Urinary bladder (tissue), 4 donors: ENCODE measurements around the gene KATNA1. TPM values are rescaled to one million over a fixed set of nuclear protein-coding genes. Genes with fewer than 3 reads are reported as not detected.

ENCODE experiments used
- DNase-seq: peaks from one replicate; pipeline ENCODE4 v3.0.0-alpha.2; 2015; ENCODE audit errors: extremely low spot score
- H3K27ac ChIP-seq: one replicate; pipeline ENCODE4 v1.5.1; 2013; ENCODE audit warnings: low read depth, mild to moderate bottlenecking, moderate library complexity
- H3K36me3 ChIP-seq: one replicate; pipeline ENCODE4 v1.6.1; 2013; ENCODE audit warnings: mild to moderate bottlenecking, moderate library complexity; ENCODE audit not compliant: insufficient read depth
- H3K4me1 ChIP-seq: one replicate; pipeline ENCODE4 v1.6.1; 2013; ENCODE audit warnings: mild to moderate bottlenecking, moderate library complexity; ENCODE audit not compliant: insufficient read depth
- H3K4me3 ChIP-seq: one replicate; pipeline ENCODE4 v1.5.1; 2013; ENCODE audit warnings: low read depth, low read length
- WGBS: extraction: QIAGEN DNeasy Blood & Tissue Kit; methylation state at CpG from one replicate; pipeline ENCODE4 v1.1.7; 2013; 5-methylcytosine and 5-hydroxymethylcytosine counted together
- polyA plus RNA-seq: library from polyadenylated mRNA; stranded (reverse); fragments of 200-250 nt; gene quantifications from one replicate; pipeline ENCODE4 v1.2.3, GENCODE V29; 2013
- small RNA-seq: library from RNA; depleted of rRNA; stranded (forward); fragments of <200 nt; gene quantifications from one replicate; pipeline ENCODE3, GENCODE V24; 2014
- total RNA-seq: library from RNA; depleted of rRNA; stranded (reverse); fragments of >200 nt; gene quantifications from one replicate; pipeline ENCODE4 v1.2.3, GENCODE V29; 2014
- donor health status: healthy with polysubstance abuse.
- donor health status: healthy.

KATNA1 gene
- total and polyA plus RNA-seq, 2 donors: 18.8 to 28.8 TPM

- Histone ChIP-seq H3K4me3 (peak overlapping the region; percentile 84), H3K27ac (peak overlapping the region; percentile 93), H3K4me1 (no peaks in the 10 kb centered on the region), H3K36me3 (no peaks in the 10 kb centered on the region)
- WGBS: under 1% methylated on average over 16 of the region's 16 CpGs
- peak; percentile 45 for DNase-seq
Observed at GRCh38 chr6:149545258-149545753, 103.2 kb downstream of the KATNA1 start.

Small RNA genes lying within 50 kb of the gene (small RNA-seq; reads per million reads assigned to genes)
- gene RF00019: not detected
- not detected for gene RF00410

Other genes with a start within 250 kb of the KATNA1 start
- 14.6 TPM for gene SUMO4, start 248.5 kb downstream of the KATNA1 start, total RNA-seq
- not detected for gene SUMO4, start 248.5 kb downstream of the KATNA1 start, polyA plus RNA-seq
- 1.2 TPM for gene ZC3H12D, start 163.7 kb downstream of the KATNA1 start, total RNA-seq
- gene ZC3H12D, start 163.7 kb downstream of the KATNA1 start, polyA plus RNA-seq: 0.42 TPM
- 60.9 TPM for gene PPIL4, start 102.7 kb downstream of the KATNA1 start, total RNA-seq
- gene PPIL4, start 102.7 kb downstream of the KATNA1 start, polyA plus RNA-seq: 19.6 TPM
- gene GINM1, start 82.3 kb downstream of the KATNA1 start, total RNA-seq: 80.8 TPM
- 73.5 TPM for gene GINM1, start 82.3 kb downstream of the KATNA1 start, polyA plus RNA-seq
- 36.7 TPM for gene LATS1, start 69.4 kb upstream of the KATNA1 start, total RNA-seq
- gene LATS1, start 69.4 kb upstream of the KATNA1 start, polyA plus RNA-seq: 12.1 TPM
- gene NUP43, start 97.8 kb upstream of the KATNA1 start, total RNA-seq: 30.2 TPM
- 10.8 TPM for gene NUP43, start 97.8 kb upstream of the KATNA1 start, polyA plus RNA-seq
- gene PCMT1, start 101.0 kb upstream of the KATNA1 start, total RNA-seq: 65.5 TPM
- gene PCMT1, start 101.0 kb upstream of the KATNA1 start, polyA plus RNA-seq: 104 TPM
- 50.2 TPM for gene LRP11, start 215.6 kb upstream of the KATNA1 start, total RNA-seq
- 26.6 TPM for gene LRP11, start 215.6 kb upstream of the KATNA1 start, polyA plus RNA-seq
- 0.74 TPM for gene RAET1E, start 249.4 kb upstream of the KATNA1 start, total RNA-seq
- 0.99 TPM for gene RAET1E, start 249.4 kb upstream of the KATNA1 start, polyA plus RNA-seq